BLaER1 treated with 17β-estradiol and CSF1 and Interleukin-3, amounts not matched to agents 10 nM and 100 nM (cell line): ENCODE measurements around the gene INF2.
A peak's percentile ranks its signal among the peaks of the same experiment; 100 is the strongest.

ENCODE experiments used
- H3K27ac ChIP-seq, 11 experiments: shearing (Covaris generic); formaldehyde crosslinking; 2 replicates each; pipeline ENCODE4 v1.8.1; 2022
- H3K27me3 ChIP-seq, 11 experiments: shearing (Covaris generic); formaldehyde crosslinking; 2 replicates each; pipeline ENCODE4 v1.8.1; 2022
- H3K36me3 ChIP-seq, 11 experiments: shearing (Covaris generic); formaldehyde crosslinking; 2 replicates each; pipeline ENCODE4 v1.8.1; 2022
- H3K4me1 ChIP-seq, 10 experiments: shearing (Covaris generic); formaldehyde crosslinking; 2 replicates each; pipeline ENCODE4 v1.8.1; 2022
- H3K4me2 ChIP-seq, 11 experiments: shearing (Covaris generic); formaldehyde crosslinking; 2 replicates each; pipeline ENCODE4 v1.8.1; 2022
- H3K4me3 ChIP-seq, 10 experiments: shearing (Covaris generic); formaldehyde crosslinking; 2 replicates each; pipeline ENCODE4 v1.8.1; 2022
- H3K9ac ChIP-seq, 11 experiments: shearing (Covaris generic); formaldehyde crosslinking; 2 replicates each; pipeline ENCODE4 v1.8.1; 2022
- H3K9me3 ChIP-seq, 11 experiments: shearing (Covaris generic); formaldehyde crosslinking; replicated peaks in 1 of 11; 2 replicates each; pipeline ENCODE4 v1.8.1; 2022
- H4K20me1 ChIP-seq, 11 experiments: shearing (Covaris generic); formaldehyde crosslinking; 2 replicates each; pipeline ENCODE4 v1.8.1; 2022
- Cebpa-rat ChIP-seq, 11 experiments: shearing (Covaris generic); IDR thresholded peaks; 2 replicates each; pipeline ENCODE4 v1.8.1; 2022

INF2 gene

DNA sequence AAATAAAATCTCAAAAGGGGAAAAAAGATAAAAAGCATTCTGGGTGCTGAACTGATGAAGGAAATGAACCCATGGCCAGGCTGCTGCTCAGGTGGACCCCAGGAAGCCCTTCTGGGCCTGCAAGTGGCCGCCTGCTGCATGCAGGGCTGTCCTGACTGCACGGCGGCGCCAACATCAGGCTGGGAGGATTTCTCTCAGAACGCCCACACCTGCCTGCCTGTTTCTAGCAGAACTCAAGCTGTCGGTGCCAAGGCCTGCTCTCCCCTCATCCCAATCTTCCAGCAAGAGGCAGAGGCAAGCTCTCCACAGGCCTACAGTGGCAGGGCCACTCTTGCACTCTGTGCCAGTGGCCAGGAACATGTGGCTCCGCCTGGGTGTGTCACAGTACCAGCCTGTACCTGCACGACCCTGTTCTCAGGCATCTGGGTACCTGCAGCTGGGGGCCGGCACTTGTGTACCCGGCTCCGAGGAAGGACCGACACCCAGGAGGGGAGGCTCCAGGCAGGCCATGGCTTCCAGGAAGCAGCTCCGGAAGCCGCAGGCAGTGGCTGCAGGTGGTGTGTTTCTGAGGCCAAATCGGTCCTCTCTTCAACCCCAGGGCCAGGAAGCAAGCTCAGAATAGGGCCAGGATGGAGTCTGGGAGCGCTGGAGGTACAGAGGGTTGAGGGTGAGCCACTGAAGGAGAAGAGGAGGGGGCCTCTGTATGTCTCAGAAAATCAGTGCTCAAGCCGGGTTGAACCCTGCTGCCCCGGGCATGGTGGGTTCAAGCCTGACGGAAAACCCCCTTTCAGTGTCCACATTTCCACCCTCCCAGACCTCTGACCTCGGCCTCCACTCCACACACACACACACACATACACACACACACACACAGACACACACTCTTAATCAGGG, 2.5 kb upstream of the INF2 start:
- H3K4me2 ChIP-seq, result peak overlapping the region; percentile 73 to 100 (median 88)
- H3K9ac ChIP-seq, result peak overlapping the region in 8 of 11 experiments; percentile 4 to 95 (median 68); a peak in 9 of 22 replicates
- no peaks in the 10 kb centered on the region for H3K27me3 ChIP-seq
- H3K27ac ChIP-seq, result peak overlapping the region in 7 of 11 experiments; percentile 3 to 74 (median 59); a peak in 10 of 22 replicates
- H3K4me1 ChIP-seq, result peaks cover 55 to 67% (median 60%) of the 10 kb centered on the region in 10 experiments
- TF ChIP-seq Cebpa-rat (IDR thresholded peaks at IDR 0.05), result no peak
- H3K36me3 ChIP-seq, result peaks cover 0 to 13% (median 4%) of the 10 kb centered on the region in 11 experiments; a peak in 8 of 22 replicates
- peaks cover 15 to 23% (median 21%) of the 10 kb centered on the region in 11 experiments for H4K20me1 ChIP-seq
- no peak overlapping the region for H3K4me3 ChIP-seq
- no peaks in the 10 kb centered on the region for H3K9me3 ChIP-seq

DNA sequence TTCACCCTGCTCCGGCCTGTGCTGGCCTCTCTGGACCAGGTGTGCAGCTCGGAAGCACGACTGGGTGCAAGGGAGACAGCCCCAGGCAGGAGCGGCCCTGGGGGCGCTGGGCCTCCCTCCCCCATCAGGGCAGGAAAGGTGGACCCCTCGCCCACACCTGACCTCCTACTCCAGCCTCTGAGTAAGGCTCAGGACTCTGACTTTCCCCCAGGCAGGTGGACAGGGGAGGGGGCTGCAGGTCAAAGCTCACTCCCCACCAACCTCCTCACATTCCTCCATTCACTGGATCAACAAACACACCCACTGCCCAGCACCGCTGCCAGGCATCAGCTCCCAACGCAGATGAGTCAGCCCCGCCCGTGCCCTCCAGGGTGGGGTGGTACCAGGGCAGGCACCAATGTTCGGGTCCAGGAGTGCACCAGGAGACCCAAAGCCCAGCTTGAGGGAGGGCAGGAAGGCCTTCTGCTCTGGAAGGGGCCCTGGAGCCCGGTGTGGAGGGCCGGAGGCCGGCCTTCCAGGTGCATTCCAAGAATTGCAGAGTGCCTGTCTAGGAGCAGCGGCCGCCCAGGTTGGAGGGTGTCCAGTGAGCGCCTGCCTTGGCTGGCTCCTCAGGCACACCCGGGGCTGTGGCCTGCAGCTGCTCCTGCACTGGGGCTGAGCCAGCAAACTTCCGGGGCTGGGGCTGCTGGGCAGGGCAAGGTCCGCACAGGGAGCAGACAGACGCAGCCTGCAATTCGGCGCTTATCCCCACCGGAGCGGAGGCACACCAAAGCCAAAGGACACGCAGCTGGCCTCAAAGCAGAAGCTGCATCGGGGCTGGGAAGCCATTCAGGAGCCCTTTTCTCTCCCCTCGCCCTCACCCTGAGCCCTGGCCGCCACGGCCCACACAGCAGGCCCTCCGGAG, 1.6 kb upstream of the INF2 start:
- no peaks in the 10 kb centered on the region for H3K27me3 ChIP-seq
- H3K9ac ChIP-seq, result peak overlapping the region; percentile 26 to 95 (median 65); a peak in 17 of 22 replicates
- H3K27ac ChIP-seq, result peak overlapping the region in 10 of 11 experiments; percentile 8 to 74 (median 64); a peak in 14 of 22 replicates
- peak overlapping the region in 2 of 10 experiments; percentile 1 to 99; a peak in 2 of 20 replicates for H3K4me3 ChIP-seq
- H3K4me1 ChIP-seq, result peaks cover 56 to 67% (median 60%) of the 10 kb centered on the region in 10 experiments
- H3K36me3 ChIP-seq, result peaks cover 0 to 22% (median 10%) of the 10 kb centered on the region in 11 experiments; a peak in 11 of 22 replicates
- H4K20me1 ChIP-seq, result peaks cover 25 to 33% (median 31%) of the 10 kb centered on the region in 11 experiments
- TF ChIP-seq Cebpa-rat (IDR thresholded peaks at IDR 0.05), result no peak
- no peaks in the 10 kb centered on the region for H3K9me3 ChIP-seq
- peak overlapping the region; percentile 73 to 100 (median 88) for H3K4me2 ChIP-seq

- peaks cover 0 to 27% (median 12%) of the 10 kb centered on the region in 11 experiments; a peak in 11 of 22 replicates for H3K36me3 ChIP-seq
- H3K9ac ChIP-seq, result peak overlapping the region; percentile 38 to 95 (median 66); a peak in 20 of 22 replicates
- peaks cover 63 to 75% (median 67%) of the 10 kb centered on the region in 10 experiments for H3K4me1 ChIP-seq
- no peaks in the 10 kb centered on the region for H3K27me3 ChIP-seq
- peak overlapping the region; percentile 46 to 74 (median 65); a peak in 19 of 22 replicates for H3K27ac ChIP-seq
- peak in 4 of 11 experiments; percentile 22 to 52 (median 26); a peak in 3 of 22 replicates for TF ChIP-seq Cebpa-rat (IDR thresholded peaks at IDR 0.05)
- H3K4me3 ChIP-seq, result peak overlapping the region; percentile 24 to 100 (median 98); a peak in 18 of 20 replicates
- peaks cover 32 to 41% (median 38%) of the 10 kb centered on the region in 11 experiments for H4K20me1 ChIP-seq
- H3K4me2 ChIP-seq, result peak overlapping the region; percentile 73 to 100 (median 88)
- H3K9me3 ChIP-seq, result no peaks in the 10 kb centered on the region
Observed at GRCh38 chr14:104688505-104689108, 811 bp upstream of the INF2 start.

GRCh38 chr14:104689881-104690711, 678 bp downstream of the INF2 start:
- H3K4me3 ChIP-seq, result peak overlapping the region; percentile 81 to 100 (median 99)
- peak overlapping the region; percentile 80 to 95 (median 89) for H3K27ac ChIP-seq
- peaks cover 0 to 35% (median 17%) of the 10 kb centered on the region in 11 experiments; a peak in 11 of 22 replicates for H3K36me3 ChIP-seq
- H3K4me2 ChIP-seq, result peak overlapping the region; percentile 96 to 100 (median 100)
- peak overlapping the region; percentile 88 to 98 (median 94) for H3K9ac ChIP-seq
- H4K20me1 ChIP-seq, result peaks cover 47 to 55% (median 53%) of the 10 kb centered on the region in 11 experiments
- no peak for TF ChIP-seq Cebpa-rat (IDR thresholded peaks at IDR 0.05)
- H3K27me3 ChIP-seq, result no peaks in the 10 kb centered on the region
- H3K4me1 ChIP-seq, result peaks cover 77 to 82% (median 80%) of the 10 kb centered on the region in 10 experiments
- H3K9me3 ChIP-seq, result no peaks in the 10 kb centered on the region

DNA sequence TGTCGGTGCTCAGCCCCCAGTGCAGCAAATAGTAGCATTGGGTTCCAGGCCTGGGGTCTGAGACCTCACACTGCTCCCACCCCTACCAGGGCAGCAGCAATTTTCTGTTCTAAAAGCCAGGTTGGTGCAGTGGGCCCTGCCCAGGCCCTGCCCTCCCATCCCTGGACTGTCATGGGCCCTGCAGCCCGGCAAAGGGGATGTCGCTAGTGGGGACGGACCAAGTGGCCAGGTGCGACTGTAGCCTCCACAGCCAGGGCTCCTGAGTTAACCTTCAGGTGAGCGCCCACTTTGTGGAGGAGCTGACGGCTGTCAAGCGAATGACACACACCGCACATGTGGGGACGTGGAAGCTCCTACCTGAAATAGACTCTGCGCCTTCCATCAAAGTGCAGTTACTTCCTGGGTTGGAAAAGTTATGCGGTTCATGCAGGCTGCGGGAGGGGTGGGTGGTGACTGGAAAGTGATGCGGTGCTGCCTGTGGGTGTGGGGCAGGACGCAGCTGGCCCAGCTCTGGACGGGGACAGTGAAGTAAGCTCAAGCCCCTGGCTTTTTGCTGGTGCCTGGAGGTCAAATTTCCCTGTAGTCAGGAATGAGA, 1.5 kb downstream of the INF2 start:
- Histone ChIP-seq H3K9ac (peak overlapping the region; percentile 88 to 98 (median 94)), H3K27me3 (no peaks in the 10 kb centered on the region), H3K36me3 (peaks cover 2 to 40% (median 21%) of the 10 kb centered on the region in 11 experiments; a peak in 21 of 22 replicates), H4K20me1 (peaks cover 53 to 64% (median 60%) of the 10 kb centered on the region in 11 experiments), H3K4me2 (peak overlapping the region; percentile 96 to 100 (median 100)), H3K4me3 (peak overlapping the region; percentile 81 to 100 (median 99)), H3K9me3 (no peaks in the 10 kb centered on the region), H3K4me1 (peaks cover 83 to 88% (median 86%) of the 10 kb centered on the region in 10 experiments), H3K27ac (peak overlapping the region in 10 of 11 experiments; percentile 84 to 95 (median 90); a peak in 18 of 22 replicates)
- TF ChIP-seq Cebpa-rat (IDR thresholded peaks at IDR 0.05), result no peak

DNA sequence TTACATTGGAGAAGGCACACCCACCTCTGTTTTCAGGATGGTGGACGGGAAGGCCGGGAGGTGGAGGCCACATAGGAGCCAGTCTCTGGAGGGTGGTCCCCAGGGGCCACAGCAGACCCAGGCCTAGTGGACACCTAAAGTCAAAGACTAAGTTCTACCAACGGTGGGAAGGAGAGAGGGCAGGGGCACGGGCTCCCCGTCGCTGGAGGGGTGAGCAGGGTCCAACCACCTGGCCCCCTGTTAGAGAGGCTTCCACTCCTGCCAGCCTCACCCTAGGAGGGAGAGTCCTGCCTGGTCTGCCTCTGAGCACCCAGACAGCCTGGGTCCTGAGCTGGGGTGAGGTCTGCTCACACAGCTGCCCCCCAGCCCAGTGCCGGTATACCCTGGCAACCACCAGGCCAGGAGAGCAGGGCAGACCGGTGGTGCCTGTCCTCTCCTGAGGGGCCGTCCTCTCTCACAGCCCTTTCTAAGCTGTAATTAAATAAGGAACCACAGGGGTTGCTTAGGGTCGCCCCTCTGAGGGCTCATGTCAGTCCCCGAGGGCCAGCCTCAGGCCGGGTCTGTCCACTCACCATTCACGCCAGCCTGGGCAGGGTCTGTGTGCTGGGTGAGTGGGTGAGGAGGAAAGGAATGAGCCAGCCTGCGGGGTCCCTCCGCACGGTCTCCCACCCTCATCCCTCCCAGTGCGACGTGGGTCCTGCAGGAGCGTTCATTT, 2.3 kb downstream of the INF2 start:
- no peaks in the 10 kb centered on the region for H3K27me3 ChIP-seq
- no peaks in the 10 kb centered on the region for H3K9me3 ChIP-seq
- H3K9ac ChIP-seq, result peak overlapping the region; percentile 88 to 98 (median 94); a peak in 20 of 22 replicates
- peaks cover 87 to 92% (median 90%) of the 10 kb centered on the region in 10 experiments for H3K4me1 ChIP-seq
- H4K20me1 ChIP-seq, result peaks cover 59 to 72% (median 68%) of the 10 kb centered on the region in 11 experiments
- peak overlapping the region in 9 of 11 experiments; percentile 2 to 93 (median 88); a peak in 17 of 22 replicates for H3K27ac ChIP-seq
- no peak for TF ChIP-seq Cebpa-rat (IDR thresholded peaks at IDR 0.05)
- H3K4me2 ChIP-seq, result peak overlapping the region; percentile 96 to 100 (median 100)
- H3K4me3 ChIP-seq, result peak overlapping the region; percentile 81 to 100 (median 99)
- peaks cover 9 to 48% (median 28%) of the 10 kb centered on the region in 11 experiments; a peak in 21 of 22 replicates for H3K36me3 ChIP-seq
